ENCODE results near the gene STYXL2.

STYXL2 gene

DNA sequence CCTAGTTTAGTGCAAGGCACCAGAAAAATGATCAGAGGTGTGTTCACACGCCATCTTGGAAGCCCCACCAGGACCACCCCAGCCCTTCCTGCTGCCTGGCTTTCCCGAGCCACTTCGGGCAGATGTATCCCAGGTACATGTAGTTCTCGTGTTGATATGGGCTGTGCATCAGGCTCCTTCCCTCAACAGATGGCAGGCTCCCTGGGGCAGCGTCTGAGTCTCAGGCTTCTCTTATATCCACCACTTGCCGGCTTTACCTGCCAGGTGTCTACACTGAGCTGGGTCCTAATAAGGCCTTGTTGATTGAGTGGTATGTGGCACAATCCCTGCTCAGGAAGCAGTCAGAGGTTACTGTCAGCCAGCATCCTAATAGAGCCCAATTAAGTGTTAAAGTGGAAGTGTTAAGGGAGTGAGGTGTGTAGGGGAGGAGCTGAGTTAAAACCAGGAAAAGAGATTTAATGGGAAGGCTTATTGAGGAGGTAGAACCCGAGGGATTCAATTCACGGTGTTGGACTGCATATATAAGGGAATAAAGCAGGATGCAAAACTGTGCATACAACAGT lies 12.2 kb upstream of the STYXL2 start:
- no peak for DNase-seq

DNA sequence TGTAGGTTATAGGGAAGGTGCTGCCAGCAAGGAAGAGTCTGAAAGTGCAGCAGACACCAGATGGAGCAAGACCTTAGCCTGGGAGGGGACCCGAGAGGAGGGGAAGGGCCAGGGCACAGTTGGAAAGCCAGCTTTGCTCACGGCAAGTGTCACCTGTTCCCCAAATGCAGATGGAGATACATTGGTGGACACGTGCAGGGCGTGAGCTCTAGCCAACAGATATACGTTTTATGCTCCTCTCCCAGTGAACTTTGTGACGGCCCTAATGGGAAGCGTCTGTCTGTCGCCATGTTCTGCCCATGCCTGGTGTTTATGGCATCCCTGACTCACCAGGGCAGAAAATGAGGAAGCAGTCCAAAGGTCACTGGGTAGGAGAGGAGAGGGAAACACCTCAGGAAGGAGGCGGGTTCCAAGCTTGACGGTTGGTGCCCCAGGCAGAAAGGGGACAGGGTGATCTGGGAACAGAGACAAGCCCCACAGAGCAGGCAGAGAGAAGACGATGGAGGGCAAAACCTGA lies 11.3 kb upstream of the STYXL2 start:
- peak; percentile 33 for DNase-seq

- DNase-seq = no peak
These were observed 10.7 kb upstream of the STYXL2 start for GRCh38 chr1:167083066-167083665.

- no peak for DNase-seq
These were observed 10.0 kb upstream of the STYXL2 start for GRCh38 chr1:167083871-167084270.

DNA sequence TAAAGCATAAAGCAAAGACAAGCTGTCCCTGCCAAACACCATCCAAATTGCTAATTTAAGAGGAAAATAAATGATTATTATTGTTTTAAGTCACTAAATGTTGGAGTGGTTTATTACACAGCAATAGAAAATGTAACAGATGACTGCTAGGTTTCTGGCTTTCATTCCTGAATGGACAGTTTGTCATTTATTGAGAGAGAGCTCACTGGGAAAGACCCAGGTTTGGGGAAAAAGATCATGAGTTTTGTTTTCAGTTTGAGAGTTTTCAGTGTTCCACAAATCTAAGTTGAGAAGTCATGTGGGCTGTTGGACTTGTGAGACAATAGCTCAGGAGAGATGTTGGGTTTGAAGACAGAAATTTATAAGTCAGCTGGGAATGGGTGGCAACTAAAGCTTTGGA lies 9.1 kb upstream of the STYXL2 start:
- DNase-seq = no peak

DNA sequence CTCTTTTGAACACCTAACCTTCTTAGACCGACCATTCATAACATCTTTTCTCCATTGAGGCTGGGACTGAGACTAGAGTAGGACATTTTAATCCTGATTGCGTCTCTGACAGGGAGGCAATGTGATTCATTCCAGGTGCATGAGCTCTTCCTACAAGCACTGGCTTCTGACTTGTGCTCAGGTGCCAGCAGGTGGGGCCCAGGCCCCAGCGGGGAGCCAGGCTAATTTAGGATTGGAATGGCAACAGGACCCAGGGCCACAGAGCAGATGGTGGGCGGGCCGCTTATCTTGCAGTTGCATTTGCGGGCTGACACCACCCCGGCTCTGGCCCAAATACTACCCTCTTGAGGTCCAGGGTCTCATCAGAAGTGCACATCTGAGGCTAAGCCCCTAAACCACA lies 7.8 kb upstream of the STYXL2 start:
- no peak for DNase-seq

- DNase-seq = no peak
These were observed 7.1 kb upstream of the STYXL2 start for GRCh38 chr1:167086768-167087167.

GRCh38 chr1:167088746-167089417 lies 5.0 kb upstream of the STYXL2 start:
- DNase-seq = no peak

GRCh38 chr1:167089939-167090313 lies 3.9 kb upstream of the STYXL2 start:
- DNase-seq = no peak

GRCh38 chr1:167090314-167090942 lies 3.4 kb upstream of the STYXL2 start, which contains the start of gene GPA33:
Gene GPA33 (minus strand): TSS chr1:167090377. CDS start chr1:167090287, 90 bp downstream.
- DNase-seq = peak; percentile 43

- no peak for DNase-seq
These were observed 1.2 kb upstream of the STYXL2 start for GRCh38 chr1:167092653-167093052.

- DNase-seq = no peak
These were observed 815 bp downstream of the STYXL2 start for GRCh38 chr1:167094690-167095089.

- DNase-seq = no peak
These were observed 1.5 kb downstream of the STYXL2 start for GRCh38 chr1:167095368-167095767.

GRCh38 chr1:167099851-167100250 lies 6.0 kb downstream of the STYXL2 start:
- DNase-seq = no peak

DNA sequence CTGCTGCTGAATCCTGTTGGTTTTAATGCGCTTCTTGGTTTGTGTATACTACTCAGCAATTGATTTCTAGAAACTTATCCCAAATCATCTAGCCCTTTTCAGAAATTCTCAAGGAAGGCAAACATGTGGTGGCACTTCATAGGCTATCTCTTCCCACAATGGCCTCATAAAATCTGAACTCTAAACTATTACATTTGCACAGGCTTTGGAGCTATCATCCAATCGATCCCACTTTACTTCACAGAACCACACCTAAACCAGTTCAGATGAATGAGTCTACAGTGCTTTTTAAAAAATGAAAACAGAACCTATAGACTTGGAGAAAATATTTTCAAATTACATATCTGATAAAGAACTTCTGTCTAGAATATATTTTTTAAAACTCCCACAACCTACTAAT lies 6.9 kb downstream of the STYXL2 start:
- DNase-seq = no peak

DNA sequence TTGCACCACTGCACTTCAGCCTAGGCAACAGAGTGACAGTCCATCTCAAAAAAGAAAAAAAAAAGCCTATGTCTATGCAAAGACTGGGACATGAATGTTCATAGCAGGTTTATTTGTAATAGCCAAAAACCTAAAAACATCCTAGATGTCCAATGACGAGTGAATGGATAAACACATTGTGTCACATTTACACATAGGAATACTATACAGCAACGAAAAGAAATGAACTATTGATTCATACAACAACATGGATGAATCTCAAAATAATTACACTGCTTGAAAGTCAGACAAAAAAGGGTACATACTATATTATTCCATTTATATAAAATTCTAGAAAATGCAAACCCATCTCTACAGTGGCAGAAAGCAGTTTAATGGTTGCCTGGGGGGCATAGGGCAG lies 7.9 kb downstream of the STYXL2 start:
- no peak for DNase-seq

- DNase-seq = no peak
These were observed 9.2 kb downstream of the STYXL2 start for GRCh38 chr1:167102906-167103573.

DNA sequence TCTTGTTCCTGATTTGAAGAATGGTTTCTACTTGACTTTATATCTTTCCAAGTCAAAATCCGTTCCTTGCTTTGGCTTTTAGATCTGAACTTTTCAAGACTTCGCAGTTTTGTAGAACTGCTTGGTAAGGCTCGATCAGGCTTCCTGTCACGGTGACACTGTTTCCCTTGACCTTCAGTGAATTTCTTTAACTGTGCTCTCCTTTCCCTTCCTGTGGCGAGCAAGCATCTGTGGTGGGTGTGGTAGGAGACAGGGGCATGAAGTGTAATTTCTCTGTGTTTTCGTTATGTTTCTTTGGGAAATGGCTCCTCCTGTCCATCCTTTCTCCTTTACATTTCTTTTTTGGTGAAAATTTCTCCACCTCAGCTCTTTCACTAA lies 10.4 kb downstream of the STYXL2 start:
- DNase-seq = no peak

DNA sequence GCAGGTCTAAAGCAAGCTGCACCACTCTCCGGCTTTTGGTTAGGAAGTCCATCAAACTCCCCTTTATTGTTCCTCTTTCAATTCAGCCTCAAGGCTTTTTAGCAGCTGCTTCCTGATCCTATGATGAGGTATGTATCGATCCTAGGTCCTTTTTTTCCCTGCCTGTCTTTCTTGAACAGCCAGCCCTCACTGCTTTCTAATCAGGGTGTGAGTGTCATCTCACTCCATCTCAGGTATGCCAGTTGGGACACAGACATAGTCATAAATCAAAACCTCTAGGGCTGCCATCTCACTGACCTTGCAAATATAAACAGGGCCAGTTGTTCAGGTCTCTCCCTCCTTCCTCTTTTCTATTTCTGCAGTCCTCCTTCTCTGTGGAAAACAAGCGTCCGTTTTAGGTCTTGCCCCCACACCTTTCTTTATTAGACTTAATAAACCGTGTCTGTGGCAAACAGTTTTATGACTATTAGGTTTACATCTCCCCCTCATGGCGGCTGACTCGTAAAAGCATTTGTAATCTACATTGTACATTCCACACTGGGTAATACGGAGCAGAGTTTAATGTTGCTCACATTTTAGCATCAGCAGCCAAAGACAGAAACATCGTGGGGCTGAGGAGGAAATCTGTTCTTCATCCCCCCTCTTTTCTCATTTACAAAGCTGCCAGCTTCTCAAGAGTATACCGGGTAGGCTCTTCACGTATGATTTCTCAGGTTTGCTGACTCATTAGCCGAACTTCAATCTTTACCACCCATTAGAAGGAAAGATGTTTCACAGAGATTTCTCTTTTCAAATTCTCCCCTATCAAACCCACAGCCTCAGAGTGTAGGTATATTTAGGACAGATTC lies 11.6 kb downstream of the STYXL2 start:
- DNase-seq = no peak

DNA sequence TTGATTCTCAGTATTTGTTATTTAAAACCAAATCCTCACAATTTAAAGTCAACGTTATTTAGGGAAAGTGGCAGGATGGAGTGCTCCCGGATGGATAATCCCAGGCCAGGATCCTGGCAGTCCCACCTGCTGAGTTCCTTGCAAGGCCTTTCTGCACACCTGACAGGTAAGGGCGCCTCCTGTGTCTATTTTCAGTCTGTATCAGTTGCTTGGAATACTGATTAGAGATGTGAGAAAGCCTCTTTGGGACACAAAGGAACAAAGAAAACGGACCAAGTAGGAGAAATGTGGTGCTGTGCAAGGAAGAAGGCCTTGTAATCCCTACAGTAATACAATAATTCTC lies 12.2 kb downstream of the STYXL2 start:
- DNase-seq = no peak

DNA sequence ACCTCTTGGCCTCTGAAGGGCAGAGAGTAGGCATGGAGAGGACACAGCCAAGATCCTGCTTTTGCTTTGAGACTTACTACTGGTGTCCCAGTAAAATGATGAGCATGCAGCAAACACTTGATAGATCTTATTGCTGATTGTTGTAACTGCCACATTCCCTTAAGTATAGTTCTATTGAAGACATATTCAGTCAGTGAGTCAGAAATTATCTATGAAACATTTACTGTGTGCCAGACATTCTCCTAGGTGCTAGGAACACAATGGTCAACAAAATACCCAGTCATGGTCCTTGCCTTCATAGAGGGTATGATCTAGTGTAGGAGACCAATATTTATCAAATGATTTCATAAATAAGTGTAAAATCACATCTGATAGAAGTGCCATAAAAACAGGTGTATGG lies 13.6 kb downstream of the STYXL2 start:
- DNase-seq = no peak

DNA sequence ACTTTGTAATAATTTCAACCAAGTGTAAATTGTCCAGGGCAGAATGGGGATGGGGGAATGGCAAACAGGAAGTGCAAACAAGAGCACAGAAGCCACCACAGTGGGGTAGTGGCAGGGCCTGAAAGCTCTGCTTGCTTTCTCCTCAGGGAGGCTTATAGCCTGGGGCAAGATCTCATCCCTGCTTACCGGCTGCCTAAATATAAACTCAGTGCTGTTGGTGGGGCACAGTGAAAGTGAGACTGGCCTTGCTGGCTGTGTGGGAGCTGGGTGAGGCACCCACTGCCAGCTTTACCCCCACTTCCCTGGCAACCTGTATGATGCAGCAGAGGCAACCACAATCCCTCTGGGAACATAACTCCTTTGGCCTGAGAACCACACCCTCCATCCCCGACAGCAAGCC lies 15.2 kb downstream of the STYXL2 start:
- DNase-seq = no peak

DNA sequence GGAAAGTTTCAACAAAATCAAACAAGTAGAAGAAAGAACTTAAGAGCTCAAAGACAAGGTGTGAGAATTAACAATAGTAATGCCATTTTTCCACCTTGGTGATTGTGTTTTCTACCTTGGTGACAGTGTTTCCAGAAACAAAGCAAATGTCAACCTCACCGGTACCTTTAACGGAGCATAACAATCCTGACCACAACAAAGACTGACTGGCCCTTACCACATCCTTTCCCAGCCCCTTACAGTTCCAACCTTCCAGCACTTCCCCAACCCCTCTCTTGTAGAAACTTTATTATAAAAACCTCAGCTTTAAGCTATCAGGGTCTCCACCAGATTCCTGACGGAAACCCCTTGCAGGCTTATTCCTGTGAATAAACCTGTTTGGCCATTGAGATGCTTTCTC lies 16.7 kb downstream of the STYXL2 start:
- no peak for DNase-seq

Data from CD4-positive, alpha-beta T cell treated with Interferon gamma for 1 hour (primary cell).